NCI-H345 treated with DMSO at 0.1 percent for 48 hours (cell line): ENCODE data around the gene POLE2.
A peak's percentile ranks its signal among the peaks of the same experiment; 100 is the strongest.
"Not testable (repeated sequence)": the region's sequence is repeated elsewhere in the genome, so short reads cannot be mapped to it uniquely, and the experiment has no call there.

Experiments
- DNase-seq: peaks from one replicate; lab custom pipeline; 2025; ENCODE audit not compliant: unreplicated experiment; lab: John Stamatoyannopoulos, UW

Gene POLE2

GRCh38 chr14:49687942-49688700 is at the start of gene POLE2:
Gene POLE2 (minus strand): TSS chr14:49688214. CDS start chr14:49688203, 11 bp downstream.
- peak; percentile 72 for DNase-seq

DNA sequence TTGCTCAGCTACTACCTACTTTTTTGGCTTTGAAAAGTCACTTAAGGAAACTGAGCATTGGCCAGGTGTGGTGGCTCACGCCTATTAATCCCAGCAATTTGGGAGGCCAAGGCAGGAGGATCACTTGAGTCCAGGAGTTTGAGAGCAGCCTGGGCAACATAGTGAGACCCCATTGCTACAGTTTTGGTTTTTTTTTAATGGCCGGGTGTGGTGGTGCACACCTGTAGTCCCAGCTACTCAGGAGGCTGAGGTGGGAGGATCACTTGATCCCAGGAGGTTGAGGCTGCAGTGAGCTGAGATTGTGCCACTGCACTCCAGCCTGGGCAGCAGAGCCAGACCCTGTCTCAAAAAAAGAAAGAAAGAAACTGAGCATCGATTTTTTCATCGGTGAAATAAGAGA is 47.7 kb upstream of the POLE2 start:
- DNase-seq, result not testable (repeated sequence)

DNA sequence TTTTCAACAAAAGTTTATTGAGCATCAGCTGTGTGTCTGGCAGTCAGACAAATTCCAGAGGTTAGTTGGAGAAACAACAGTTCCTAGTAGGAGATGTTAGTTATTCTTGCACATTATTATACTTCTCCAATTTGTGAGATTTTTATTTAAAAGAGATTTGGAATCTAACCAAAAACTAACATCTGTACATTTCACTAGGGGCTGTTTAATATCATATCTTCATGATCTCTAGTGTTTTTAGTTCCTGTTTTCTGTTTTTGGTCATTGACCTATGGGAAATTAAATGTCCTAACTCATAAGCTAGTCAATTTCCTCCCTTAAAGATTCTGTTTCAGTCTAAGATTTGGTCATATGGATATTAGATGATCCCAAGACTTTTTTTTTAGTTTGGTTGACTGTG is 45.8 kb upstream of the POLE2 start:
- DNase-seq, result no peak

GRCh38 chr14:49732896-49733295 is 44.9 kb upstream of the POLE2 start:
- no peak for DNase-seq

- no peak for DNase-seq
Measured at GRCh38 chr14:49727171-49727570, 39.2 kb upstream of the POLE2 start.

- not testable (repeated sequence) for DNase-seq
Measured at GRCh38 chr14:49721733-49722435, 33.9 kb upstream of the POLE2 start.

DNA sequence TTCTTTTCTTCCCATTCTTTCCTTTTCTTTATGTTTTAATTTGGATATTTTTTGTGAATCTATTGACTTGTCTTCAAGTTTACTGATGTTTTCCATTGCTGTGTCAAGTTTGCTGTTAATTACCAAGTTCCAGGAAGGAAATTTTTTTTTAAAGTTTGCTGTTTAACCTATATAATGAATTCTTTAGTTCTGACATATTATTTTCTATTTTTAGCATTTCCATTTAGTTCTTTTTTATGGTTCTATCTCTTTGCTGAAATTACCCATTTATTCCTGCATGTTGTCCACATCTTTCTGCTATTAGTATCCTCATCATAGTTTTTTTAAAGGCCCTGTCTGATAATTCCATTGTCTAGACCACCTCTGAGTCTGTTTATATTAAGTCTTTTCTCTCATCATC is 32.7 kb upstream of the POLE2 start:
- no peak for DNase-seq

GRCh38 chr14:49710993-49711392 is 23.0 kb upstream of the POLE2 start:
- not testable (repeated sequence) for DNase-seq

- DNase-seq, result not testable (repeated sequence)
Measured at GRCh38 chr14:49704471-49704870, 16.5 kb upstream of the POLE2 start.

DNA sequence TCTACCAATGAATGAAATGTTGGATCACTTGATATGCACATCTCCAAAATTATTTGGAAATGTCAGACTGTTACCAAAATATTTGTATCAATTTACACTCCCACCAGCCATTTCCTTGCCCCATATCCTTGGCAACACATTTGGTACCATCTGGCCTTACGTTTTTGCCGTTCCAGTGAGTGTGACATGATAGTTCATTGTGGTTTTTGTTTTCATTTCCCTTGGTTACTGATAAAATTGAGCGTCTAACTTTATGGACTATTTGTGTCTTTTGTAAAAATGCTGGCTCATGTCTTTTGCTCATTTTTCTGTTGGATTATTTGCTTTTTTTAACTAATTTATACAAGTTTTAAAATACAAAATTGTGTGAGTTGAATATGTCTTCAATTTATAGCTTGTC is 16.0 kb upstream of the POLE2 start:
- no peak for DNase-seq

DNA sequence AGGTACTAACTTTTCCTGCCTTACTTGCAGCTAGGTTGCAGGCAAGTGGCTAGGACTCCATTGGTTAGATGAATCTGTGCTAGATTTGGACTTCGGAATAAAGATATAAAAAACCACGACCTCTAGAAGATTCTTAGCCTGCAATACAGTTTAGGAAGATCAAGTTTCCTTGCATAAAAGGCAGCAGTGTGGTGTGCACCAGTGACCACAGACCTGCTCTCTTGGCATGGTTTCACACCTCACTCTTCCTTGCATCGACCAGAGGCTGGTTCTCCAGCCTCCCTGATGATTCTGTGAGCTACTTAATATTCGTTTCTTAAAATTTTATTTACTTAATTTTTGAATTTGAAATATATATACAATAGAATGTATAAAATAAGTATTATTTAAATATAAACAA is 14.7 kb upstream of the POLE2 start:
- DNase-seq, result no peak

- DNase-seq, result not testable (repeated sequence)
Measured at GRCh38 chr14:49693735-49694124, 5.7 kb upstream of the POLE2 start.

- DNase-seq, result peak; percentile 52
Measured at GRCh38 chr14:49692811-49693734, 5.1 kb upstream of the POLE2 start, which contains the start of gene KLHDC1. Gene KLHDC1 (plus strand): TSS chr14:49693120. CDS start chr14:49693195, 75 bp downstream.

DNA sequence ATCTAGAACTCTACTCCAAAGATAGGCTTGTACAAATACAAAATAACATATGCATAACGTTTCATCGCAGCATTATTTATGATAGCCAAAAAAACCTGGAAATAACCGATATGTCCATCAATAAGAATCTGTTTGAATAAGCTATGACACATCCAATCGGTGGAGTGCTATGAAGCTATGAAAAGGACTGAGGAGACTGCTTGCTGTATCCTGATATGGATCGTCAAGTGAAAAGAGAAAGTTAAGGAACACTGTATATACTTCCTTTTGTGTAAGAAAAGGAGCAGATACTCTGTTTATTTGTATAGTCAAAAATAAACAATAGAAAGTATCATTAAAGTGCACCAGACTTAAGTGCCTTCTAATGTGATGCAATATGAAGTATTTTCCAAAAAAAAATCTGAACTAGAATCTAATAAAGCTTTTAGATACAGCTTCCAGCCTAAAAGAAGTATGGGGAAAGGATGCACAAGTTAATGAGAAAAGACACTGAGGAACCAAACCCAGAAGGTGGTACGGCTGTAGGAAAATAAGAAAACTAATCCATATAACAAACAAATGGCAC is 4.3 kb upstream of the POLE2 start:
- no peak for DNase-seq

DNA sequence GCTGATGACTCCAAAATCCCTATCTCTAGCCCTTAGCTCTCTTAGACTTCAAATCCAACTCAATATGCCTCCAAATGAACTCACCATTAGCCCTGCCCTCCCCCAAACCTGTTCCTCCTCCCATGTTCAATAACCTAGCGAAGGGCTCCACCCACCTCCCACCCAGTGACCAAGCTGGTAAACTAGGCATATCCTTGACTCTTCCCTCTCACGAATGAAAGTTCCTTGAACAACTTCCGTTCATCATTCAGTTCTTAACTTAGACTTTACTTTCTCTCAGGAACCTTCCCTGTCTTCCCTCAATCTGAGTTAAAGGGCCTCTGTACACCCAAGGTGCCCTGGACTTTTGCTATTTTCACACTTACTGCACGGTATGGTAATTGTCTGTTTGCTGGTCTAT is 3.0 kb upstream of the POLE2 start:
- DNase-seq, result no peak

DNA sequence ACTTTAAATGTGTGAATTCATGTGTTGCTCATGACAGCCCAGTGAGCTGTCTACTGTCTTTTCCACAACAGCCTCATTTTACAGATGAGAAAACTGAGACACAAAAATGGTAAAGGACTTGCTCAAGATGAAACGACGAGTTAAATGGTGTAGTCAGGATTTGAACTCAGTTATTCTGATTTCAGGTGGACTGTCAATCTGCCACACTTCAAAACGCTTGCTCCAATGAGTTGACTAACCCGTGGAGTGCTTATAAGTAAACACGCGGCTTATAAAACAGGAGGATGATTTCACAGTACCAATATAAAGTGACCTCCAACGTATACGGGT is 652 bp upstream of the POLE2 start:
- no peak for DNase-seq

GRCh38 chr14:49686425-49686824 is 1.6 kb downstream of the POLE2 start:
- no peak for DNase-seq

DNA sequence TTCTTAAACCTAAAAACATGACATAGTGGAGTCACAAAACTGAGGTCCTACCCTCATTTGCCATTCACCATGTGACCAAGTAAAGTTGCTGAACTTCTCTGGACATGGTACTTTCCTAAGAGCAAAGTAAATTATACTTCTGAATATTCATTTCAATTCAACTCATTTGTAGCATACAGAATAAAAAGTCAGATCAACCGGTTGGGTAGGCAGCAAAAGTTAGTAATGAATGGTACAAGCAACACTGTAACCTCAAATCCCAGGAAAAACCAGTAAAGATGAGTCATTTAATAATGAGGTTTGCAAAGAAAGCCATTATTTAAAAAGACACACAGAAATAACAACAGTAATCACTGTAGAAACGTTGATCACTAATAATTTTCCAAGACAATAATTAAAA is 8.7 kb downstream of the POLE2 start:
- DNase-seq, result no peak

- no peak for DNase-seq
Measured at GRCh38 chr14:49677643-49678042, 10.4 kb downstream of the POLE2 start.

GRCh38 chr14:49673586-49673985 is 14.4 kb downstream of the POLE2 start:
- no peak for DNase-seq

GRCh38 chr14:49670475-49670874 is 17.5 kb downstream of the POLE2 start:
- DNase-seq, result no peak
